HepG2 (cell line): ENCODE data around the gene RBM19. TPM values are rescaled to one million over a fixed set of nuclear protein-coding genes. Genes with fewer than 3 reads are reported as not detected.
A peak's percentile ranks its signal among the peaks of the same experiment; 100 is the strongest.

Experiments
- ATAC-seq: fragments of 200-7000 bp; cut with Tn5 transposase; 3 replicates; pipeline ENCODE4 v1.9.1; 2020; ENCODE audit warnings: mild to moderate bottlenecking, moderate library complexity
- BruUV-seq: library from RNA; stranded (reverse); fragments of 400-500 nt; replicated peaks from 2 replicates; lab custom pipeline; 2021; lab: Mats Ljungman, UMichigan
- CTCF ChIA-PET: fragments of 300-600 bp; formaldehyde crosslinking; extraction: SDS; loops from one replicate; lab custom pipeline; 2021; ENCODE audit warnings: low total read pairs, inconsistent platforms, low intra/inter-chr PET ratio; lab: Yijun Ruan, JAX
- POLR2A ChIA-PET: fragments of 350-600 bp; sonication (Branson Sonifier 250); formaldehyde crosslinking; loops from one replicate; lab custom pipeline; 2020; ENCODE audit warnings: antibody characterized with exemption, inconsistent platforms; lab: Yijun Ruan, JAX
- DNase-seq: peaks from one replicate; pipeline ENCODE4 v3.0.0-alpha.2; 2015; ENCODE audit warnings: low spot score
- FAIRE-seq: peaks from 3 replicates; lab custom pipeline; 2011; peaks lifted over from hg19 to GRCh38; lab: Jason Lieb, UNC
- H2AFZ ChIP-seq: one replicate; pipeline ENCODE4 v1.6.1; 2011; ENCODE audit warnings: low read length, inconsistent platforms
- H3K27ac ChIP-seq: fragments of 300-600 bp; 3 replicates; pipeline ENCODE4 v1.8.0; 2011; ENCODE audit warnings: mixed run types, mild to moderate bottlenecking, mixed read lengths, low read length, inconsistent platforms; ENCODE audit not compliant: insufficient read depth; ENCODE audit errors: extremely low read length
- H3K27me3 ChIP-seq, 2 experiments: fragments of 200-600 bp in 1 of 2; 2 replicates in 1 of 2; 3 replicates in 1 of 2; pipeline versions ENCODE4 v1.6.0 to v1.8.0; 2011; ENCODE audit warnings: low read length in 2 of 2, mild to moderate bottlenecking in 2 of 2, moderate library complexity in 2 of 2, inconsistent platforms in 1 of 2; ENCODE audit not compliant: insufficient read depth in 2 of 2, control insufficient read depth in 1 of 2
- H3K36me3 ChIP-seq, 2 experiments: fragments of 200-600 bp in 1 of 2; replicated peaks in 1 of 2; 2 replicates in 1 of 2; 3 replicates in 1 of 2; pipeline versions ENCODE4 v1.5.1 to v1.8.0; 2011; ENCODE audit warnings: low read length in 2 of 2, inconsistent platforms in 1 of 2; ENCODE audit not compliant: insufficient read depth in 2 of 2, control insufficient read depth in 1 of 2
- H3K4me1 ChIP-seq: 2 replicates; pipeline ENCODE4 v1.5.1; 2012; ENCODE audit warnings: low read length, inconsistent platforms; ENCODE audit not compliant: insufficient read depth
- H3K4me2 ChIP-seq: 2 replicates; pipeline ENCODE4 v1.6.0; 2011; ENCODE audit warnings: low read depth, low read length, inconsistent platforms
- H3K4me3 ChIP-seq, 3 experiments: fragments of 200-600 bp in 1 of 3; sonication (generic), shearing (Covaris generic) in 1 of 3; replicated peaks in 1 of 3; 2 replicates each; pipeline ENCODE4 v1.5.1; 2011 to 2016; ENCODE audit warnings: low read length in 3 of 3, inconsistent platforms in 2 of 3, low read depth in 2 of 3, mild to moderate bottlenecking in 2 of 3, control low read depth in 1 of 3, mixed read lengths in 1 of 3; ENCODE audit not compliant: insufficient read depth in 1 of 3
- H3K79me2 ChIP-seq: one replicate; pipeline ENCODE4 v1.6.1; 2011; ENCODE audit warnings: low read length, inconsistent platforms; ENCODE audit not compliant: insufficient read depth
- H3K9ac ChIP-seq: 2 replicates; pipeline ENCODE4 v1.6.0; 2011; ENCODE audit warnings: mild to moderate bottlenecking, low read depth, low read length, inconsistent platforms; ENCODE audit not compliant: insufficient read depth
- H3K9me3 ChIP-seq: 2 replicates; pipeline ENCODE4 v1.5.1; 2012; ENCODE audit warnings: mild to moderate bottlenecking, low read length
- H4K20me1 ChIP-seq: 2 replicates; pipeline ENCODE4 v1.6.0; 2011; ENCODE audit warnings: inconsistent platforms, mild to moderate bottlenecking, low read length, moderate library complexity; ENCODE audit not compliant: insufficient read depth
- GLI4 ChIP-seq: sonication (generic); formaldehyde crosslinking; IDR thresholded peaks from 2 replicates; pipeline ENCODE4 v1.5.1; 2020; ENCODE audit warnings: missing genetic modification reagents, mild to moderate bottlenecking, moderate library complexity, borderline replicate concordance
- HNF4G ChIP-seq, 2 experiments: sonication (generic) in 1 of 2; formaldehyde crosslinking in 1 of 2; IDR thresholded peaks; 2 replicates each; pipeline versions ENCODE4 v1.4.0 to v1.6.1; 2011 to 2020; ENCODE audit warnings: borderline replicate concordance in 2 of 2, low read depth in 2 of 2, mild to moderate bottlenecking in 2 of 2, low read length in 1 of 2, missing genetic modification reagents in 1 of 2, moderate library complexity in 1 of 2
- MEF2D ChIP-seq: sonication (generic); formaldehyde crosslinking; IDR thresholded peaks from 2 replicates; pipeline ENCODE4 v1.5.1; 2020; ENCODE audit warnings: mild to moderate bottlenecking, missing genetic modification reagents
- NR0B2 ChIP-seq: sonication (generic); formaldehyde crosslinking; IDR thresholded peaks from 2 replicates; pipeline ENCODE4 v1.4.0; 2020; ENCODE audit warnings: mild to moderate bottlenecking, missing genetic modification reagents
- PPARG ChIP-seq: conservative IDR thresholded peaks from 2 replicates; pipeline ENCODE4 v1.6.1; 2016; ENCODE audit warnings: missing biosample characterization, missing genetic modification reagents
- RBM22 ChIP-seq: fragments of 200-400 bp; formaldehyde crosslinking; optimal IDR thresholded peaks from 2 replicates; pipeline ENCODE3; 2017; ENCODE audit warnings: mild to moderate bottlenecking, low read length, moderate library complexity
- ZNF142 ChIP-seq: sonication (generic); formaldehyde crosslinking; IDR thresholded peaks from 2 replicates; pipeline ENCODE4 v1.4.0; 2020; ENCODE audit warnings: missing genetic modification reagents
- ZNF777 ChIP-seq: sonication (generic); formaldehyde crosslinking; IDR thresholded peaks from 2 replicates; pipeline ENCODE4 v1.4.0; 2020; ENCODE audit warnings: missing genetic modification reagents
- whole genome bisulfite sequencing: methylation state at CpG from one replicate; pipeline ENCODE4 v1.1.6; 2017; ENCODE audit warnings: low lambda C conversion rate; 5-methylcytosine and 5-hydroxymethylcytosine counted together
- in situ Hi-C: cut with HindIII; loops from 2 replicates; pipeline ENCODE4 v1.10.0; 2017; ENCODE audit warnings: low pct_unique_long_range_greater_than_20kb; ENCODE audit not compliant: extremely low pct_ligation_motif_present
- intact Hi-C: fragments of 100-400 bp; cut with micrococcal nuclease; formaldehyde crosslinking; loops from one replicate; pipeline ENCODE4 v1.10.0; 2022; ENCODE audit not compliant: unreplicated experiment
- polyA plus RNA-seq, 8 experiments: library from polyadenylated mRNA; depleted of rRNA in 3 of 8; stranded (reverse) in 7 of 8; unstranded in 1 of 8; fragments of >200 nt; fragmentation: Illumina TruSeq in 4 of 8; extraction: Trizol in 4 of 8; gene quantifications; 2 replicates each; pipeline versions ENCODE4 v1.2.1 to v1.2.3, GENCODE V29; 2011 to 2016; ENCODE audit warnings: low read depth in 4 of 8, missing spikeins in 1 of 8, mixed read lengths in 1 of 8; ENCODE audit not compliant: insufficient read depth in 1 of 8
- total RNA-seq, 5 experiments: library from RNA; depleted of rRNA; stranded (reverse); fragments of >200 nt; fragmentation: Illumina TruSeq; extraction: Trizol; gene quantifications; 2 replicates each; pipeline ENCODE4 v1.2.3, GENCODE V29; 2016; ENCODE audit warnings: low read depth in 1 of 5

RBM19 gene
- total and polyA plus RNA-seq, 2 of the 13 experiments (the other 11 are each of a cell fraction or from before 2014, with no cell fraction given) = 19.3 to 32.2 TPM

- TF ChIP-seq GLI4 (CRISPR knock-in tag) = no peak
- TF ChIP-seq HNF4G (IDR thresholded peaks at IDR 0.05; ENCODE audit: borderline replicate concordance, low read depth, low read length) = no peak
- TF ChIP-seq HNF4G (CRISPR knock-in tag; IDR thresholded peaks at IDR 0.05; ENCODE audit: borderline replicate concordance, low read depth) = no peak
- TF ChIP-seq MEF2D (CRISPR knock-in tag) = no peak
- no peak for TF ChIP-seq ZNF142 (CRISPR knock-in tag)
- TF ChIP-seq NR0B2 = no peak
- TF ChIP-seq PPARG (CRISPR knock-in tag) = no peak
- TF ChIP-seq ZNF777 = no peak
- TF ChIP-seq RBM22 = peak; percentile 46
- TF ChIP-seq, all 625 proteins: peak for 1
- POLR2A ChIA-PET = no interaction called here
- no peaks in the 10 kb centered on the region for H3K9me3 ChIP-seq
These were observed 160.5 kb downstream of the RBM19 start for GRCh38 chr12:113805673-113806072.

More at GRCh38 chr12:113805673-113806072, 160.5 kb downstream of the RBM19 start:
- Histone ChIP-seq H2AFZ (no peak overlapping the region), H3K4me3 (no peak overlapping the region), H3K4me2 (no peak overlapping the region), H3K79me2 (no peaks in the 10 kb centered on the region), H4K20me1 (no peaks in the 10 kb centered on the region), H3K27ac (no peak overlapping the region), H3K27me3 (no peaks in the 10 kb centered on the region), H3K9ac (no peak overlapping the region), H3K36me3 (no peaks in the 10 kb centered on the region), H3K4me1 (peaks cover 37% of the 10 kb centered on the region)
- in situ Hi-C loops = no loop called here
- 93% methylated on average over 3 of the region's 5 CpGs for WGBS
- DNase-seq (no peak), FAIRE-seq (no peak), ATAC-seq (no peak)
- CTCF ChIA-PET = no interaction called here
- no TSS peak for BruUV-seq
- intact Hi-C loops = no loop called here
